ENCODE results near the gene REEP6.

The REEP6 gene

GRCh38 chr19:1457031-1457739 lies 33.8 kb upstream of the REEP6 start:
- DNase-seq: no peak

- DNase-seq: no peak
Observed at GRCh38 chr19:1457892-1458291, 33.1 kb upstream of the REEP6 start.

GRCh38 chr19:1459479-1459878 lies 31.5 kb upstream of the REEP6 start:
- DNase-seq: no peak

GRCh38 chr19:1460033-1460995 lies 30.7 kb upstream of the REEP6 start:
- no peak for DNase-seq

- no peak for DNase-seq
Observed at GRCh38 chr19:1461862-1462261, 29.1 kb upstream of the REEP6 start.

- peak in 1 of 5 donors; percentile 39 for DNase-seq
Observed at GRCh38 chr19:1465191-1466016, 25.6 kb upstream of the REEP6 start.

- no peak for DNase-seq
Observed at GRCh38 chr19:1466018-1466460, 24.9 kb upstream of the REEP6 start.

GRCh38 chr19:1466461-1467214 lies 24.3 kb upstream of the REEP6 start:
- no peak for DNase-seq

- no peak for DNase-seq
Observed at GRCh38 chr19:1467215-1467489, 23.8 kb upstream of the REEP6 start.

- DNase-seq: no peak
Observed at GRCh38 chr19:1467490-1468273, 23.3 kb upstream of the REEP6 start.

GRCh38 chr19:1468274-1468820 lies 22.6 kb upstream of the REEP6 start:
- no peak for DNase-seq

GRCh38 chr19:1468821-1469254 lies 22.1 kb upstream of the REEP6 start:
- DNase-seq: no peak

- no peak for DNase-seq
Observed at GRCh38 chr19:1469255-1470054, 21.5 kb upstream of the REEP6 start.

- no peak for DNase-seq
Observed at GRCh38 chr19:1470055-1470304, 21.0 kb upstream of the REEP6 start.

- DNase-seq: peak; percentile 51 to 71 (median 61)
Observed at GRCh38 chr19:1470305-1471009, 20.5 kb upstream of the REEP6 start.

GRCh38 chr19:1471010-1471514 lies 19.9 kb upstream of the REEP6 start:
- DNase-seq: peak in 1 of 5 donors; percentile 38

GRCh38 chr19:1471515-1472160 lies 19.3 kb upstream of the REEP6 start:
- no peak for DNase-seq

- DNase-seq: no peak
Observed at GRCh38 chr19:1472231-1473084, 18.5 kb upstream of the REEP6 start.
